Left ventricle myocardium superior (tissue), 1 donor: ENCODE data around the gene RPLP2. TPM values are rescaled to one million over a fixed set of nuclear protein-coding genes. Genes with fewer than 3 reads are reported as not detected.

Experiments
- ATAC-seq: fragments of 200-7000 bp; cut with Tn5 transposase; one replicate; pipeline ENCODE4 v1.9.1; 2020; ENCODE audit warnings: mild to moderate bottlenecking, moderate library complexity
- DNase-seq: peaks from one replicate; pipeline ENCODE4 v3.0.0-alpha.2; 2020
- intact Hi-C: fragments of 100-400 bp; cut with micrococcal nuclease; formaldehyde crosslinking; loops from one replicate; pipeline ENCODE4 v1.11.0; 2022
- total RNA-seq: library from RNA; stranded (reverse); fragmentation: NEBNext Ultra II Directional; extraction: Animal tissue kit (Norgen Biotek cat#: 25700); gene quantifications from one replicate; pipeline ENCODE4 v1.2.1, GENCODE V29; 2021
- donor health status: DM: no; HTN: yes; CAD: no; lungs with severe emphysema.

RPLP2 gene
- total RNA-seq, 1 donor from 2014 or later = 942 TPM

DNA sequence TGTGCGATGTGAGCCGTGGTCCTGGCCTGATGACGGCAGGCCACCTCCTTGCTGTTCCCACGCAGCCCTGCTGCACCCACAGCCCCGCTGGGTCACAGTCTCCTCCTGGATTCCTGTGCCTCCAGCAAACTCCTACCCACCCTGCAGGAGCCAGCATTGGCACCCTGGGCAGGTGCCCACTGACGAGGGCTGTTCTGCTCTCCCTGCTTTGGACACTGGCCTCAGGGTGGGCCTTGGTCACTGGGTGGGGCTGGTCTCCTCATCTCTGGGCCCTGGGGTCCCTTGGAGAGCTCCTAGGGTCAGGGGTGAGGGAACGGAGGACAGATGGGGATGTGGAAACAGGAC is 45.5 kb downstream of the RPLP2 start:
- ATAC-seq (no peak), DNase-seq (no peak)
- intact Hi-C loops = no loop called here

DNA sequence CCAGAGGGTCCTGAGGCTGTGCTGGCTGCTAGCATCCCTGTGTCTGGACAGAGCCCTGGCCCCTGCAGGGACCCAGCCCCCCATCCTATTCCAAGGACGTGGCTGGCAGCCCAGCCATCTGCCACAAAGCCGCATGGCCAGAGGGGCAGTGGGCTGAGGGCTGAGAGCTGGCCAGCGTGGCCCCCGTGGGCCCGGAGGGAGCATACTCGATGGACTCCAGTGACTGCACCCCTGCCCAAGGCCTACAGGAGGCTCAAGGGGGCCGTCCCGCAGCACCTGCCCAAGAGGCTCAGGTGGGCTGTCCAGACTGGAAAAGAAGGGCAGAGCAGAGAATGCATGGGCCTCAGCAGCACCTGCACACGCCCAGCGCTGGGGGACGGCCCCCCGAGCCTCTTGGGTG is 46.0 kb downstream of the RPLP2 start:
- ATAC-seq (no peak), DNase-seq (no peak)
- intact Hi-C loops = no loop called here

DNA sequence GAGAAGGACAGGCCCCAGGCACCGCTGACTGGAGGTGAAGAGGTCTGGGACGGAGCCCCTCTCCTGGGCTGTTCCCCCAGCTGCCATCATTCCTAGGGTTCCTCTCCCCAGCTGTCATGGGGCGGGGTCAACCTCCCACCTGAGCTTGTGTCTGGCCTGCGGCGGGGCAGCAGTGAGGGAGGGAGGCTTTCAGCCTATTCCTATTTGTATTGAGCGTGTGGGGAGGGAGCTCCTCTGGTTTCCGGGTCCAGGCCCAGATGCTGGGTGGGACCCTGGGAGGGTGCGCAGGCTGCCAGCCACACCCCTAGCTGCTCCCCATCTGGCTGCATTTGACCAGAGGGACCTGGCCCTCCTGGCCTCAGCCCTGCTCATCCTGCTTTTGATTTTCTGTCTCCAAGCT is 46.6 kb downstream of the RPLP2 start:
- intact Hi-C loops = no loop called here
- ATAC-seq (no peak), DNase-seq (no peak)

DNA sequence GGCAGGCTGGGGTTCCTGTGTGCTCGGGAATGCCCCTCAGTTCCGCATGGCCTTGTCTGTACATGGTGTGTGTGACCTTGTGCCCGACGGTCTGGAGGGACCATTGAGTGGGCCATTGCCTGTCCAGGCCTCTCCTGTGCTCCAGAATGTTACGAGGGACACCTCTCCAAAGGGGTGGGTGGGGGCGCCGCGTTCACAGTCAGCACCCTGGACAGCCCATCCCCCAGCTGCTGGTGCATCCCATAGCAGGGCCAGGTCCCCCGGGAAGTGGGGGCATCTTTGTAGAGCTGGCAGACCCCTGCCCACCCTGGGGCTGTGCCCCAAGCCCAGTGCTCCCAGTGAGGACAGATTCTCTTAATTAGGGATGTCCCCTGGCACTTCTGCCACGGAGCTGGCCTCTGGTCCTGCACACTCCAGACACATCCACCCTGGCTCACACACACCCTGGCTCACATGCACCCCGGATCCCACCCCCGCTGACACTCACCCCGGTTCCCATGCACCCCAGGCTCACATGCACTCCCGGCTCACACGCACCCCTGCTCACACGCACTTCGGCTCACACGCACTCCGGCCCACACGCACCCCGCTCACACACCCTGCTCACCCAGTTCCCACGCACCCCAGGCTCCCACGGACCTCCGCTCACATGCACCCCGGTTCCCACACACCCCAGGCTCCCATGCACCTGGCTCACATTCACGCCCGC is 48.4 kb downstream of the RPLP2 start:
- ATAC-seq = no peak
- no peak for DNase-seq
- intact Hi-C loops = no loop called here

DNA sequence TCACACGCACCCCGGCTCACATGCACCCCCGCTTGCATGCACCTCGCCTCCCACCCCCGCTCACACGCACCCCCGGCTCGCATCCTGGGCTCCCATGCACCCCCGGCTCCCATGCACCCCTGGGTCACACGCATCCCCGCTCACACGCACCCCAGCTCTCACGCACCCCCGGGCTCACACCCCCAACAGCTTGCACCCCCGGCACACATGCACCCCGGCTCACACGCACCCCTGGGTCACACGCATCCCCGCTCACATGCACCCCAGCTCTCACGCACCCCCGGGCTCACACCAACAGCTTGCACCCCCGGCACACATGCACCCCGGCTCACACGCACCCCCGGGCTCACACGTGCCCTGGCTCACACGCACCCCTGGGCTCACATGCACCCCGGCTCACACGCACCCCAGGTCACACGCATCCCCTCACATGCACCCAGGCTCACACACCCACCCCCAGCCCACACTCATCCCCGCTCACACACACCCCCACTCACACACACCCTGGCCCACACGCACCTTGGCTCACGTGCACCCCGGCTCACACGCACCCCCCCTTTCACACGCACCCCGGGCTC is 49.1 kb downstream of the RPLP2 start:
- intact Hi-C loops = no loop called here
- DNase-seq (no peak), ATAC-seq (no peak)

DNA sequence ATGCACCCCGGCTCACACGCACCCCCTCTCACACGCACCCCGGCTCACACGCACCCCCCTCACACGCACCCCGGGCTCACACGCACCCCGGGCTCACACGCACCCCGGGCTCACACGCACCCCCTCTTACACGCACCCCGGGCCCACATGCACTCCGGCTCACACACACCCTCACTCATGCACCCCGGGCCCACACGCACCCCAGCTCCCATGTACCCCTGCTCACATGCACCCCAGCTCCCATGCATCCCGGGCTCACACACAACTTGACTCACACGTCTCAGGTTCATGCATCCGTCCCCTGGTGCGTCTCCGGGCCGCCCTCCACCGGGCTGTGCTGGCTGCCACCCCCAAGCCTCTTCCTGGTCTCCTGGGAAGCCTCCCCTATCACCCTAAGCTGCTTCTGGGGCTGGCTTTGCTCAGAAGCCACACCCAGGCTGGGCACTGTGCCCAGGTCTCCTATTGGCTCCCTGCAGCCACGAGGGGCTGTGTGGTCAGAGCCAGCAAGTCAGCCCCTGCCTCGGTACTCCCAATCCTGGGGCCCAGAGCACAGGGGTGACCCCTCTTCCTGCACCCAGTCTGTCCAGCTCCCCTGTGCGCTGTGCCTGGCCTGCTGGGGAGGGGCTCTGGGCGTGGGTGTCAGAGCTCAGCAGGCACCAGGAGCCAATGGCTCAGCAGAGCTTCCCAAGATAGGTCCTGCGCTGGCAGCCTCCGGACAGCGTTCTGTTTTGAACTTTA is 49.8 kb downstream of the RPLP2 start:
- DNase-seq (peak; percentile 92), ATAC-seq (peak; percentile 76)
- intact Hi-C loops = no loop called here

DNA sequence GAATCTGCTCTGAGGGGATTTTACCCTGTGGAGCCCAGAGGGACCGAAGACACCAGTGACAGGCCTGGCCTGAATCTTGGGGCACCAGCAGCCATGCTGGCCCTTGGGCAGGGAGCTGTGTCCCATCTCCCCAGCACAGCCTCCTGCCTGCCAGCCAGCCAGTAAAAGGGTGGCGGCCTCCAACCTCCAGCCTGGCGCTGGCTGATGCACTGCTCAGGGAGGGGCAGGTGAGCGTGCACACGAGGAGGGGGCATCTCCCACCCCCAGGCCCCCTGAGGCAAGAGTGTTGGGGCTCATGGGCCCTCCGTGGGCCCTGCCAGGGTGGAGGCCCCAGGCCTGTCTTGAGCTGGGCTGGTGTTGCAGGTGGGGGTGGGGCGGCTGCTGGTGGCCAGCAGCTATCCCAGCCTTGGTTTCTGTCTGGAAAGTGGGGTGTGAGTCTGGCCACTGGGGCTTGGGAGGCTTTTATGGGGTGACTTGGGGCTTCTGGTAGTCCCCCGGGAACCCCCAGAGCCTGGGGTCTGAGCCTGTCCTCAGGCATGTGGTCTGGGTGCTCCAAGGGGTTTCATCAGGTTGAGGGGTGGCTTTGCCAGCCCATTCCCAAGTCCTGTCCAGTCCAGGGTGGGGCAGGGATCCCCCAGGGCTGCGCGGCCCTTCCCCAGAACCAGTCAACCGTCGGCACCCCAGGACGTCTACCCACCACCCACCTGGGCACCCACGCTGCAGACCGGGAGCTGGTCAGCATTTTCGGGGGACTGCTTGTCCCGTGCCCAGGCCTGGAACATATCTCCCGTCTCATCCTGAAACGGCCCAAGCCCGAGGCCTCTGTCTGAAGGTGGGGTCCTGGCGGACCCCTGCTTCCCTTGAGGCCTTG is 50.7 kb downstream of the RPLP2 start:
- DNase-seq = no peak
- no peak for ATAC-seq
- intact Hi-C loops = no loop called here

DNA sequence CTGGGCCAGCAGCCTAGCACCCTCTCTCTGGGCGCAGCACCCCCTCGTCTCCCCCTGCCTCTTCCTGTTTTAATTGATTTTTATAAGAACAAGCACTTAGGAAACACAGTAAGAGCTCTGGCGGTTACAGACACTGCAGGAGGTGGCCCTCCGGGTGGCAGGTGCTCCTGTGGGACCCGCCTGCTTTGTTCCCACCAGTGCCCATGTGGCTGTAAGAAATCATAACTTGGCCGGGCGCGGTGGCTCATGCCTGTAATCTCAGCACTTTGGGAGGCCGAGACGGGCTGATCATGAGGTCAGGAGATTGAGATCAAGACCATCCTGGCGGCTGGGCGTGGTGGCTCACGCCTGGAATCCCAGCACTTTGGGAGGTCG is 51.3 kb downstream of the RPLP2 start:
- no peak for ATAC-seq
- intact Hi-C loops = no loop called here
- no peak for DNase-seq

DNA sequence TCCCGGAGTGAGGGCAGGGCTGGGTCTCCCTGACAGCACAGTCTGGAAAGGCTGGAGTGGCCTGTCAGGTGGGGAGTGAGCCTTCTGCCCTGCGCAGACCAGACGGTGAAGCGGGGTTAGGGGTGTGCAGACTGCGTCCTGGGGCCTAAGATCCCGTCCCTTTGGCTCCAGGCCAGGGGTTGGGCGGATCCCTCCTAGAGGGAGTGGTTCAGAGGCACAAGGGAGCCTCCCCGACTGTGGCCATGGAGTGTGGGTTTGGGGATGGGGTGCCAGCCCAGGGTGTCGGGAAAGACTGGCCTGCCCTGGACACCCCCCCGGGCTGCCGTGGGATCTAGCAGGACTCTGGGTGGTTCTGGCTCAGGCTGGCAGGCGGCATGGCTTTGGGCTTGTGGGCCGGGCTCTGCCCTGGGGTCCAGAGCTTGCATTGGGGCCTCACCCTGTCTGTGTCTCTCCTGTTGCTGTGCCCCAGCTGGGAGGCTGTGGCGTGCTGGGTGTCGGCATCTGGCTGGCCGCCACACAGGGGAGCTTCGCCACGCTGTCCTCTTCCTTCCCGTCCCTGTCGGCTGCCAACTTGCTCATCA is 52.4 kb downstream of the RPLP2 start:
- intact Hi-C loops = no loop called here
- DNase-seq (peak; percentile 69), ATAC-seq (no peak)

Other genes starting within 250 kb of the RPLP2 start
- 0.20 TPM for gene LMNTD2, start 249.2 kb upstream of the RPLP2 start, total RNA-seq
- 4.6 TPM for gene RASSF7, start 249.0 kb upstream of the RPLP2 start, total RNA-seq
- gene PHRF1, start 233.5 kb upstream of the RPLP2 start, total RNA-seq = 18.5 TPM
- gene IRF7, start 194.0 kb upstream of the RPLP2 start, total RNA-seq = 14.4 TPM
- not detected for gene CDHR5, start 185.0 kb upstream of the RPLP2 start, total RNA-seq
- gene SCT, start 182.8 kb upstream of the RPLP2 start, total RNA-seq = not detected
- not detected for gene DRD4, start 172.7 kb upstream of the RPLP2 start, total RNA-seq
- 15.9 TPM for gene DEAF1, start 114.7 kb upstream of the RPLP2 start, total RNA-seq
- 9.0 TPM for gene TMEM80, start 114.2 kb upstream of the RPLP2 start, total RNA-seq
- 3.3 TPM for gene EPS8L2, start 103.7 kb upstream of the RPLP2 start, total RNA-seq
- 103 TPM for gene TALDO1, start 62.5 kb upstream of the RPLP2 start, total RNA-seq
- gene GATD1, start 32.5 kb upstream of the RPLP2 start, total RNA-seq = 23.1 TPM
- not detected for gene CEND1, start 19.9 kb upstream of the RPLP2 start, total RNA-seq
- 3.5 TPM for gene SLC25A22, start 11.7 kb upstream of the RPLP2 start, total RNA-seq
- 8.5 TPM for gene PIDD1, start 4.7 kb upstream of the RPLP2 start, total RNA-seq
- gene PNPLA2, start 8.9 kb downstream of the RPLP2 start, total RNA-seq = 321 TPM
- 31.0 TPM for gene CRACR2B, start 18.0 kb downstream of the RPLP2 start, total RNA-seq
- gene CD151, start 23.0 kb downstream of the RPLP2 start, total RNA-seq = 401 TPM
- gene POLR2L, start 32.6 kb downstream of the RPLP2 start, total RNA-seq = 266 TPM
- gene TSPAN4, start 32.9 kb downstream of the RPLP2 start, total RNA-seq = 40.5 TPM
- gene CHID1, start 100.8 kb downstream of the RPLP2 start, total RNA-seq = 53.0 TPM
- 42.6 TPM for gene AP2A2, start 115.9 kb downstream of the RPLP2 start, total RNA-seq
- not detected for gene MUC6, start 226.8 kb downstream of the RPLP2 start, total RNA-seq